H9 (cell line): ENCODE measurements around the gene SIGLEC10. TPM values are rescaled to one million over a fixed set of nuclear protein-coding genes. Genes with fewer than 3 reads are reported as not detected.

Source experiments
- DNase-seq: peaks from one replicate; pipeline ENCODE4 v3.0.0-alpha.2; 2017
- H2AFZ ChIP-seq: one replicate; pipeline ENCODE4 v1.6.1; 2013; ENCODE audit warnings: mild to moderate bottlenecking, low read length, control low read depth, moderate library complexity
- H2AK5ac ChIP-seq: 2 replicates; pipeline ENCODE4 v1.6.1; 2013; ENCODE audit warnings: low read length, control low read depth, mixed read lengths; ENCODE audit not compliant: insufficient read length
- H2BK120ac ChIP-seq: one replicate; pipeline ENCODE4 v1.6.1; 2013; ENCODE audit warnings: low read depth, mild to moderate bottlenecking, low read length, control low read depth, inconsistent platforms; ENCODE audit not compliant: poor library complexity, severe bottlenecking
- H2BK12ac ChIP-seq: 2 replicates; pipeline ENCODE4 v1.6.1; 2013; ENCODE audit warnings: low read length, control low read depth, mixed read lengths, low read depth; ENCODE audit not compliant: insufficient read length
- H2BK15ac ChIP-seq: 2 replicates; pipeline ENCODE4 v1.6.1; 2013; ENCODE audit warnings: low read depth, low read length, control low read depth
- H2BK20ac ChIP-seq: one replicate; pipeline ENCODE4 v1.6.1; 2013; ENCODE audit warnings: low read depth, mild to moderate bottlenecking, low read length, control low read depth, inconsistent platforms; ENCODE audit not compliant: poor library complexity, severe bottlenecking
- H2BK5ac ChIP-seq: 2 replicates; pipeline ENCODE4 v1.6.1; 2013; ENCODE audit warnings: low read length, control low read depth, mixed read lengths; ENCODE audit not compliant: insufficient read length
- H3K14ac ChIP-seq: 2 replicates; pipeline ENCODE4 v1.6.1; 2013; ENCODE audit warnings: low read length, control low read depth; ENCODE audit not compliant: insufficient read depth
- H3K18ac ChIP-seq: 2 replicates; pipeline ENCODE4 v1.6.1; 2013; ENCODE audit warnings: low read depth, mild to moderate bottlenecking, mixed read lengths, low read length, control low read depth; ENCODE audit not compliant: insufficient read length
- H3K23ac ChIP-seq: 2 replicates; pipeline ENCODE4 v1.6.1; 2013; ENCODE audit warnings: low read length, control low read depth, mixed read lengths, low read depth; ENCODE audit not compliant: insufficient read length
- H3K23me2 ChIP-seq: 2 replicates; pipeline ENCODE4 v1.6.1; 2013; ENCODE audit warnings: low read depth, mild to moderate bottlenecking, mixed read lengths, low read length, control low read depth; ENCODE audit not compliant: insufficient read length, poor library complexity, severe bottlenecking
- H3K27ac ChIP-seq: 2 replicates; pipeline ENCODE4 v1.5.1; 2013; ENCODE audit warnings: low read length, control low read depth, mixed read lengths, low read depth; ENCODE audit not compliant: insufficient read length
- H3K27me3 ChIP-seq: 2 replicates; pipeline ENCODE4 v1.6.1; 2013; ENCODE audit warnings: low read length, control low read depth, inconsistent platforms; ENCODE audit not compliant: insufficient read depth
- H3K4ac ChIP-seq: 2 replicates; pipeline ENCODE4 v1.6.1; 2013; ENCODE audit warnings: low read depth, mild to moderate bottlenecking, control low read depth, inconsistent platforms, low read length, moderate library complexity
- H3K4me1 ChIP-seq: 2 replicates; pipeline ENCODE4 v1.6.1; 2013; ENCODE audit warnings: low read length, control low read depth, inconsistent platforms; ENCODE audit not compliant: insufficient read depth
- H3K4me2 ChIP-seq: 2 replicates; pipeline ENCODE4 v1.6.1; 2013; ENCODE audit warnings: low read length, control low read depth, mixed read lengths; ENCODE audit not compliant: insufficient read length, insufficient read depth
- H3K56ac ChIP-seq: 2 replicates; pipeline ENCODE4 v1.6.1; 2013; ENCODE audit warnings: low read depth, mild to moderate bottlenecking, mixed read lengths, low read length, control low read depth; ENCODE audit not compliant: insufficient read length
- H3K79me1 ChIP-seq: 2 replicates; pipeline ENCODE4 v1.6.1; 2013; ENCODE audit warnings: low read depth, mild to moderate bottlenecking, moderate library complexity, low read length, control low read depth, inconsistent platforms; ENCODE audit not compliant: insufficient read depth, poor library complexity, severe bottlenecking
- H3K79me2 ChIP-seq: 2 replicates; pipeline ENCODE4 v1.6.1; 2013; ENCODE audit warnings: low read length, control low read depth, inconsistent platforms; ENCODE audit not compliant: insufficient read depth
- H3K9ac ChIP-seq: 2 replicates; pipeline ENCODE4 v1.6.1; 2013; ENCODE audit warnings: low read length, control low read depth, mixed read lengths; ENCODE audit not compliant: insufficient read length; ENCODE audit errors: extremely low read depth
- H3K9me3 ChIP-seq: one replicate; pipeline ENCODE4 v1.6.1; 2013; ENCODE audit warnings: low read depth, low read length, inconsistent platforms; ENCODE audit not compliant: control insufficient read depth
- H3T11ph ChIP-seq: one replicate; pipeline ENCODE4 v1.6.1; 2013; ENCODE audit warnings: mild to moderate bottlenecking, low read length, control low read depth, inconsistent platforms
- H4K20me1 ChIP-seq: one replicate; pipeline ENCODE4 v1.6.1; 2013; ENCODE audit not compliant: control insufficient read depth, insufficient read length, insufficient read depth
- H4K5ac ChIP-seq: 2 replicates; pipeline ENCODE4 v1.6.1; 2013; ENCODE audit warnings: low read depth, mild to moderate bottlenecking, mixed read lengths, low read length, control low read depth; ENCODE audit not compliant: insufficient read length
- H4K8ac ChIP-seq: replicated peaks from 2 replicates; pipeline ENCODE4 v1.6.1; 2013; ENCODE audit warnings: low read length, control low read depth, mixed read lengths, low read depth; ENCODE audit not compliant: insufficient read length
- H4K91ac ChIP-seq: 2 replicates; pipeline ENCODE4 v1.6.1; 2013; ENCODE audit warnings: low read depth, mild to moderate bottlenecking, moderate library complexity, mixed read lengths, low read length, control low read depth; ENCODE audit not compliant: insufficient read length
- H3K27ac Mint-ChIP-seq, 3 experiments: 2 replicates in 2 of 3; 3 replicates in 1 of 3; pipeline ENCODE4 v1.8.0; 2020 to 2021; ENCODE audit warnings: mixed read lengths in 3 of 3, mild to moderate bottlenecking in 1 of 3, moderate library complexity in 1 of 3
- H3K27me3 Mint-ChIP-seq: 2 replicates; pipeline ENCODE4 v1.8.0; 2021; ENCODE audit warnings: low read depth, mild to moderate bottlenecking, moderate library complexity, mixed read lengths
- H3K36me3 Mint-ChIP-seq, 3 experiments: 2 replicates in 2 of 3; 3 replicates in 1 of 3; pipeline ENCODE4 v1.8.0; 2020 to 2021; ENCODE audit warnings: low read depth in 3 of 3, mixed read lengths in 3 of 3; ENCODE audit not compliant: insufficient read depth in 1 of 3
- H3K4me1 Mint-ChIP-seq, 2 experiments: 2 replicates each; pipeline ENCODE4 v1.8.0; 2020; ENCODE audit warnings: mixed read lengths in 2 of 2
- H3K4me3 Mint-ChIP-seq, 2 experiments: 2 replicates in 1 of 2; 3 replicates in 1 of 2; pipeline ENCODE4 v1.8.0; 2020 to 2021; ENCODE audit warnings: mild to moderate bottlenecking in 2 of 2, mixed read lengths in 2 of 2, moderate library complexity in 1 of 2
- H3K9me3 Mint-ChIP-seq, 2 experiments: 2 replicates in 1 of 2; 3 replicates in 1 of 2; pipeline ENCODE4 v1.8.0; 2020; ENCODE audit warnings: mild to moderate bottlenecking in 2 of 2, mixed read lengths in 2 of 2, moderate library complexity in 1 of 2
- CTCF ChIP-seq: fragments of 200-600 bp; sonication (generic); conservative IDR thresholded peaks from 3 replicates; pipeline ENCODE4 v1.8.0; 2021; ENCODE audit warnings: antibody characterized with exemption, mild to moderate bottlenecking
- WGBS: extraction: QIAGEN DNeasy Blood & Tissue Kit; methylation state at CpG from one replicate; pipeline ENCODE4 v1.1.7; 2013; ENCODE audit warnings: missing lambda C conversion rate, low lambda C conversion rate, mixed read lengths; ENCODE audit not compliant: insufficient read length; ENCODE audit errors: extremely low coverage; 5-methylcytosine and 5-hydroxymethylcytosine counted together
- total RNA-seq: library from RNA; stranded (reverse); gene quantifications from 2 replicates; pipeline ENCODE4 v1.2.1, GENCODE V29; 2021

SIGLEC10 gene
- total RNA-seq, 1 experiment from 2014 or later: not detected

DNA sequence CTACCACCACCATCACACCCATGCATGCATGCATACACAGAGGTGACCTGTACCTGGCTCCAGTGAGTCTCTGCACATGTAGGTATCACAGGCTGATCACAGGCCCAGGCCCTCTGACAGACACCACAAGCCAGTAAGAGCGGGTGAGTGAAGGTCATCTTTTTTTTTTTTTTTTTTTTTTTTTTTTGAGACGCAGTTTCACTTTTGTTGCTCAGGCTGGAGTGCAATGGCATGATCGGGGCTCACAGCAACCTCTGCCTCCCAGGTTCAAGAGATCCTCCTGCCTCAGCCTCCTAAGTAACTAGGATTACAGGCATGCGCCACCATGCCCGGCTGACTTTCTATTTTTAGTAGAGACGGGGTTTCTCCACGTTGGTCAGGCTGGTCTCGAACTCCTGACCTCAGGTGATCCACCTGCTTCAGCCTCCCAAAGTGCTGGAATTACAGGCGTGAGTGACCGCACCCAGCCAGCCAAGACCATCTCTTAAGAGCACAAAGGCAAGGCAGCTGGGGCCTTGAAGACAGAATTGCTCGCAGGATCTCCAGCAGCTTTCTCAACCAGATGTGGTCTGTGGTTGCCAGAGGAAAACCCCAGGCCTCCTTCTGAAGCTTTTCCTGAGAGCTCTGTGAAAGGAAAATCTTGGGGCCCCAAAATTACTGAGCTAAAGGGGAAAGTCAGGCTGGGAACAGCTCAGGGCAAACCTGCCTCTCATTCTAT is 41.8 kb downstream of the SIGLEC10 start:
- Mint-ChIP-seq H3K4me1 (peaks cover 5 to 8% of the 10 kb centered on the region in 2 experiments), H3K27ac (peak overlapping the region in 1 of 3 experiments; percentile 7; a peak in 1 of 7 replicates), H3K36me3 (peaks cover 0 to 4% (median 0%) of the 10 kb centered on the region in 3 experiments; a peak in 1 of 7 replicates), H3K9me3 (peaks cover 5 to 6% of the 10 kb centered on the region in 2 experiments), H3K27me3 (peaks cover 20% of the 10 kb centered on the region), H3K4me3 (no peak overlapping the region)
- H3K4me1 ChIP-seq: no peaks in the 10 kb centered on the region; the same call in 1 of the 2 replicates
- H3K4me2 ChIP-seq: no peak overlapping the region
- no peaks in the 10 kb centered on the region for H3K27me3 ChIP-seq
- H3K27ac ChIP-seq: no peak overlapping the region
- no peak overlapping the region for H4K5ac ChIP-seq
- H2BK12ac ChIP-seq: no peak overlapping the region
- no peak overlapping the region for H2AFZ ChIP-seq
- H2BK120ac ChIP-seq: no peak overlapping the region
- no peaks in the 10 kb centered on the region for H3K79me2 ChIP-seq
- H3K9ac ChIP-seq: no peak overlapping the region
- no CpG with 5 or more reads among the region's 11 CpGs for WGBS
- H3K56ac ChIP-seq: no peak overlapping the region
- H4K91ac ChIP-seq: no peak overlapping the region
- no peaks in the 10 kb centered on the region for H3K79me1 ChIP-seq
- no peak for TF ChIP-seq CTCF
- peaks cover 2% of the 10 kb centered on the region for H3K23me2 ChIP-seq
- no peak overlapping the region for H2AK5ac ChIP-seq
- no peak overlapping the region for H2BK15ac ChIP-seq
- H3K18ac ChIP-seq: no peak overlapping the region
- H3K14ac ChIP-seq: no peak overlapping the region
- no peak overlapping the region for H3T11ph ChIP-seq
- DNase-seq: no peak
- H3K23ac ChIP-seq: no peak overlapping the region
- H4K8ac ChIP-seq: no peak overlapping the region
- H3K4ac ChIP-seq: no peak overlapping the region
- no peaks in the 10 kb centered on the region for H4K20me1 ChIP-seq
- H2BK20ac ChIP-seq: no peak overlapping the region
- no peaks in the 10 kb centered on the region for H3K9me3 ChIP-seq
- H2BK5ac ChIP-seq: no peak overlapping the region
